Fibroblast of lung (primary cell): ENCODE data around the gene NACA2. TPM values are rescaled to one million over a fixed set of nuclear protein-coding genes. Genes with fewer than 3 reads are reported as not detected.

Experiments used
- DNase-seq, 2 donors: peaks; one replicate each; pipeline versions ENCODE4 v3.0.0 to v3.0.0-alpha.2; 2010; ENCODE audit warnings: low read depth in 2 of 2
- H2AFZ ChIP-seq: 2 replicates; pipeline ENCODE4 v1.5.1; 2012; ENCODE audit warnings: low read length, control low read depth, inconsistent platforms
- H3K27ac ChIP-seq: 2 replicates; pipeline ENCODE4 v1.5.1; 2011; ENCODE audit warnings: low read length, control low read depth; ENCODE audit not compliant: insufficient read depth
- H3K27me3 ChIP-seq: 2 replicates; pipeline ENCODE4 v1.5.1; 2011; ENCODE audit warnings: mild to moderate bottlenecking, low read length; ENCODE audit not compliant: control insufficient read depth, insufficient read depth
- H3K36me3 ChIP-seq: 2 replicates; pipeline ENCODE4 v1.5.1; 2011; ENCODE audit warnings: low read length; ENCODE audit not compliant: control insufficient read depth, insufficient read depth
- H3K4me1 ChIP-seq: 2 replicates; pipeline ENCODE4 v1.5.1; 2011; ENCODE audit warnings: low read length; ENCODE audit not compliant: control insufficient read depth, insufficient read depth; ENCODE audit errors: extremely low read depth
- H3K4me2 ChIP-seq: 2 replicates; pipeline ENCODE4 v1.5.1; 2011; ENCODE audit warnings: low read length, control low read depth; ENCODE audit not compliant: insufficient read depth; ENCODE audit errors: extremely low read depth
- H3K4me3 ChIP-seq, 4 experiments: fragments of 200-600 bp in 1 of 4; sonication (generic) in 1 of 4; replicated peaks in 1 of 4; 2 replicates each; pipeline ENCODE4 v1.5.1; 2011 to 2016; ENCODE audit warnings: low read length in 4 of 4, low read depth in 3 of 4, mild to moderate bottlenecking in 3 of 4, control low read depth in 2 of 4, inconsistent platforms in 1 of 4, mixed read lengths in 1 of 4; ENCODE audit not compliant: insufficient read depth in 1 of 4; ENCODE audit errors: control extremely low read depth in 1 of 4
- H3K79me2 ChIP-seq: 2 replicates; pipeline ENCODE4 v1.5.1; 2012; ENCODE audit warnings: mild to moderate bottlenecking, low read length, inconsistent platforms; ENCODE audit not compliant: control insufficient read depth, insufficient read depth
- H3K9ac ChIP-seq: 2 replicates; pipeline ENCODE4 v1.5.1; 2011; ENCODE audit warnings: mild to moderate bottlenecking, low read length, control low read depth; ENCODE audit not compliant: insufficient read depth
- H3K9me3 ChIP-seq: 2 replicates; pipeline ENCODE4 v1.5.1; 2012; ENCODE audit warnings: low read depth, low read length; ENCODE audit not compliant: control insufficient read depth, insufficient read depth
- H4K20me1 ChIP-seq: 2 replicates; pipeline ENCODE4 v1.5.1; 2011; ENCODE audit warnings: low read length; ENCODE audit not compliant: control insufficient read depth, insufficient read depth; ENCODE audit errors: extremely low read depth
- EZH2 ChIP-seq: IDR thresholded peaks from 2 replicates; pipeline ENCODE4 v1.5.1; 2012; ENCODE audit warnings: low read length, control low read depth, mild to moderate bottlenecking; ENCODE audit errors: missing control alignments
- polyA plus RNA-seq, 2 donors: library from polyadenylated mRNA; depleted of rRNA in 1 of 2; stranded (reverse) in 1 of 2; unstranded in 1 of 2; fragments of >200 nt; gene quantifications; 2 replicates each; pipeline ENCODE4 v1.2.1, GENCODE V29; 2011 to 2012; ENCODE audit warnings: missing spikeins in 1 of 2
- total RNA-seq: library from RNA; depleted of rRNA; stranded (reverse); fragments of >200 nt; gene quantifications from 2 replicates; pipeline ENCODE4 v1.2.1, GENCODE V29; 2014
- TF ChIP-seq, protein P1 (sequence below), 2 donors: IDR thresholded peaks in 1 of 2; conservative IDR thresholded peaks in 1 of 2; 1 replicate in 1 of 2; 2 replicates in 1 of 2; pipeline ENCODE4 v1.5.1; 2011 to 2012; ENCODE audit warnings: low read length in 2 of 2, control low read depth in 1 of 2, inconsistent platforms in 1 of 2, low read depth in 1 of 2, mild to moderate bottlenecking in 1 of 2

The NACA2 gene
- total and polyA plus RNA-seq, 2 donors (not counting 1 experiment from before 2014, with no cell fraction given) = not detected

DNA sequence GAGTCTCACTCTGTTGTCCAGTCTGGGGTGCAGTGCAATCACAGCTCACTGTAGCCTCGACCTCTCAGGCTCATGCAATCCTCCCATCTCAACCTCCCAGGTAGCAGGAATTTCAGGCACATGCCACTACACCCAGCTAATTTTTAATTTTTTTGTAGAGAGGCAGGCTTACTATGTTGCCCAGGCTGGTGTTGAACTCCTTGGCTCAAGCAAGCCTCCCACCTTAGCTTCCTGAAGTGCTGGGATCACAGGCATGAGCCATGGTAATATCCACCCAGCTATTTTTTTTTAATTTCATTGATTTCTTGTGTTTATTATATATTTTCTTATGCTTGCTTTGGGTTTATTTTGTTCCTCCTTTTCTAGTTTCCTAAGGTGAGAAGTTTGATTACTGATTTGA is 33.9 kb upstream of the NACA2 start:
- DNase-seq = no peak

DNA sequence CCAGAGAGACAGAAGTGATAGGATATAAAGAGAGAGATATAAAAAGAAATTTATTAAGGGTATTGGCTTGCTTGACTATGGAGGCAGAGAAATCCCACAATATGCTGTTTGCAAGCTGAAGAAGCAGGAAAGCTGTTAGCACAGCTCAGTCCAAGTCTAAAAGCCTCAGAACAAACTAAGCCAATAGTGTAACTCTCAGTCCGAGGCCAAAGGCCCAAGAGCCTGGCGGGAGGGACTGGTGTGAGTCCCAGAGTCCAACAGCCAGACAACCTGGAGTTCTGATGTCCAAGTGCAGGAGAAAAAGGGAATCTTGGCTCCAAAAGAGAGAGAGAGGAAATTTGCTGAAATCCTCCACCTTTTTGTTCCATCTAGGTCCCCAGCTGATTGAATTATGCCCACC is 30.3 kb upstream of the NACA2 start:
- Histone ChIP-seq H3K27me3 (no peaks in the 10 kb centered on the region), H3K4me2 (no peak overlapping the region)

More for the DNA sequence above, 33.9 kb upstream of the NACA2 start:
- Histone ChIP-seq H3K4me1 (no peaks in the 10 kb centered on the region), H3K9me3 (no peaks in the 10 kb centered on the region), H3K4me3 (no peak overlapping the region), H2AFZ (no peak overlapping the region), H3K4me2 (no peak overlapping the region), H3K9ac (no peak overlapping the region), H3K27ac (no peak overlapping the region), H3K27me3 (no peaks in the 10 kb centered on the region), H3K79me2 (no peaks in the 10 kb centered on the region), H3K36me3 (no peaks in the 10 kb centered on the region), H4K20me1 (no peaks in the 10 kb centered on the region)
- no peak for TF ChIP-seq EZH2
- TF ChIP-seq, protein P1, sequence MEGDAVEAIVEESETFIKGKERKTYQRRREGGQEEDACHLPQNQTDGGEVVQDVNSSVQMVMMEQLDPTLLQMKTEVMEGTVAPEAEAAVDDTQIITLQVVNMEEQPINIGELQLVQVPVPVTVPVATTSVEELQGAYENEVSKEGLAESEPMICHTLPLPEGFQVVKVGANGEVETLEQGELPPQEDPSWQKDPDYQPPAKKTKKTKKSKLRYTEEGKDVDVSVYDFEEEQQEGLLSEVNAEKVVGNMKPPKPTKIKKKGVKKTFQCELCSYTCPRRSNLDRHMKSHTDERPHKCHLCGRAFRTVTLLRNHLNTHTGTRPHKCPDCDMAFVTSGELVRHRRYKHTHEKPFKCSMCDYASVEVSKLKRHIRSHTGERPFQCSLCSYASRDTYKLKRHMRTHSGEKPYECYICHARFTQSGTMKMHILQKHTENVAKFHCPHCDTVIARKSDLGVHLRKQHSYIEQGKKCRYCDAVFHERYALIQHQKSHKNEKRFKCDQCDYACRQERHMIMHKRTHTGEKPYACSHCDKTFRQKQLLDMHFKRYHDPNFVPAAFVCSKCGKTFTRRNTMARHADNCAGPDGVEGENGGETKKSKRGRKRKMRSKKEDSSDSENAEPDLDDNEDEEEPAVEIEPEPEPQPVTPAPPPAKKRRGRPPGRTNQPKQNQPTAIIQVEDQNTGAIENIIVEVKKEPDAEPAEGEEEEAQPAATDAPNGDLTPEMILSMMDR (conservative IDR thresholded peaks at IDR 0.05 in 1 of 2, IDR thresholded peaks at IDR 0.05 in 1 of 2; ENCODE audit: low read depth in 1 of 2, low read length in 2 of 2) = no peak

DNA sequence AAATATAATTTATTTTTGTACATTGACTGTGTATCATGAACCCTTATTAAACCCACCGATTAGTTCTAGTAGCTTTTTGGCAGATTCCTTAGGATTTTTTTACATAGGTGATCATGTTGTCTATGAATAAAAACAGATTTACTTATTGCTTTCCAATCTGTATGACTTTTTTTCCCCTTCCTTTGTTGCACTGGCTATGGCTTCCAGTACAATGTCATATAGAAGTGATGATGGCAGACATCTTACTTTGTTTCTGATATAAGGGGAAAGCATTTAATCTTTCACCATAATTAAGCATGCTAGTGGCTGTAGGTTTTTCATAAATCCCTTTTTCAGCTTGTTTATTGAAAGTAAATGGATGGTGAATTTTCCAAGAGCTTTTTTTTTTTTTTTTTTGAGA is 28.9 kb upstream of the NACA2 start:
- H3K27me3 ChIP-seq = no peaks in the 10 kb centered on the region
- TF ChIP-seq, protein P1 (conservative IDR thresholded peaks at IDR 0.05 in 1 of 2, IDR thresholded peaks at IDR 0.05 in 1 of 2; ENCODE audit: low read depth in 1 of 2, low read length in 2 of 2) = no peak
- no peak for TF ChIP-seq EZH2
- no peak overlapping the region for H2AFZ ChIP-seq
- H3K4me2 ChIP-seq = no peak overlapping the region
- H3K4me1 ChIP-seq = no peaks in the 10 kb centered on the region
- no peaks in the 10 kb centered on the region for H3K79me2 ChIP-seq
- H3K27ac ChIP-seq = no peak overlapping the region
- H4K20me1 ChIP-seq = no peaks in the 10 kb centered on the region
- no peaks in the 10 kb centered on the region for H3K36me3 ChIP-seq
- no peaks in the 10 kb centered on the region for H3K9me3 ChIP-seq
- DNase-seq = no peak
- H3K9ac ChIP-seq = no peak overlapping the region
- H3K4me3 ChIP-seq = no peak overlapping the region

More for the DNA sequence above, 30.3 kb upstream of the NACA2 start:
- H3K9me3 ChIP-seq = no peaks in the 10 kb centered on the region
- H2AFZ ChIP-seq = no peak overlapping the region
- no peaks in the 10 kb centered on the region for H3K36me3 ChIP-seq
- no peak overlapping the region for H3K27ac ChIP-seq
- no peaks in the 10 kb centered on the region for H4K20me1 ChIP-seq
- H3K4me3 ChIP-seq = no peak overlapping the region
- no peaks in the 10 kb centered on the region for H3K79me2 ChIP-seq
- H3K9ac ChIP-seq = no peak overlapping the region
- no peak for DNase-seq
- TF ChIP-seq EZH2 = no peak
- no peaks in the 10 kb centered on the region for H3K4me1 ChIP-seq
